Stomach (tissue), 4 donors: ENCODE measurements around the gene SYCP2L.

ENCODE experiments used
- CTCF ChIP-seq, 7 experiments: fragments of 450-650 bp in 4 of 7; fragments of 200-600 bp in 3 of 7; sonication (generic) in 3 of 7; IDR thresholded peaks; one replicate each; pipeline ENCODE4 v1.5.1; 2016 to 2019; ENCODE audit warnings: antibody characterized with exemption in 7 of 7, control low read depth in 2 of 7, mild to moderate bottlenecking in 1 of 7
- EP300 ChIP-seq: sonication (generic); formaldehyde crosslinking; IDR thresholded peaks from one replicate; pipeline ENCODE4 v1.6.1; 2017; ENCODE audit warnings: antibody characterized with exemption
- POLR2A ChIP-seq, 4 donors: fragments of 450-650 bp; IDR thresholded peaks; one replicate each; pipeline ENCODE4 v1.6.1; 2016; ENCODE audit warnings: antibody characterized with exemption in 4 of 4, control low read depth in 2 of 4, mild to moderate bottlenecking in 1 of 4, moderate library complexity in 1 of 4
- POLR2AphosphoS5 ChIP-seq, 3 donors: sonication (generic); formaldehyde crosslinking; IDR thresholded peaks; one replicate each; pipeline ENCODE4 v1.6.1; 2016; ENCODE audit warnings: antibody characterized with exemption in 3 of 3

GRCh38 chr6:11021714-11022113, 134.9 kb downstream of the SYCP2L start:
- TF ChIP-seq CTCF (IDR thresholded peaks at IDR 0.05) (no peak), EP300 (no peak), POLR2AphosphoS5 (IDR thresholded peaks at IDR 0.05) (no peak), POLR2A (IDR thresholded peaks at IDR 0.05) (no peak)
